Panc1 (cell line): ENCODE data around the gene GAN.

Experiments used
- TCF7L2 ChIP-seq: IDR thresholded peaks from 2 replicates; pipeline ENCODE4 v1.6.1; 2011; ENCODE audit warnings: mild to moderate bottlenecking, low read depth, low read length, inconsistent platforms
- TF ChIP-seq, protein P1 (sequence below): fragments of 450-650 bp; IDR thresholded peaks from 2 replicates; pipeline ENCODE4 v1.5.1; 2017; ENCODE audit warnings: mild to moderate bottlenecking

DNA sequence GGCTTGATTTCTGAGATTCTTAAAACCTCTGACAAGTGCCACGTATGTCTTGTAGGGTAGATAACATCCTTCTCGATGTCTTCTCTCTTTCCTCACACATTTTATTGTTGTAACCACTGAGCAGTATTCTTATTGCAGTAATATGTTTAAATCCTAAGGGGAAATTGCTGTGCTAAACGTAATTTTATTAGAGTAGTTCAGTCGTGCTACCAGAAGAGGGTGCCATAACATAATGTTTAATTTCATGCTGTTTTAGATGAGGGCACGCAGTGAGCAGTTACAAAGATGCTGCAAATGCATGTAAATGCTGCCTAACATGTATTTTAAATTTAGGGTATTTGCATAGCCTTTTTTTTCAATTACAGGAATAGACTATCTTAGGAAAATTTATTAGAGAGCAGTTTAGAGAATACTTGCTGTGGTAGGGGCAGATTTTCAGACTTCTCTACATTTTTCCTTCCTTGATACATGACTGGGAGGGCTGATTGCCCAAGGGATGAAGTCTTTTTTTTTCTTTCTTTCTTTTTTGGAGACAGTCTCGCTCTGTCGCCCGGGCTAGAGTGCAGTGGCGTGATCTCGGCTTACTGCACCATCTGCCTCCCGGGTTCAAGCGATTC is 51.7 kb downstream of the GAN start:
- no peak for TF ChIP-seq TCF7L2
- TF ChIP-seq, protein P1, sequence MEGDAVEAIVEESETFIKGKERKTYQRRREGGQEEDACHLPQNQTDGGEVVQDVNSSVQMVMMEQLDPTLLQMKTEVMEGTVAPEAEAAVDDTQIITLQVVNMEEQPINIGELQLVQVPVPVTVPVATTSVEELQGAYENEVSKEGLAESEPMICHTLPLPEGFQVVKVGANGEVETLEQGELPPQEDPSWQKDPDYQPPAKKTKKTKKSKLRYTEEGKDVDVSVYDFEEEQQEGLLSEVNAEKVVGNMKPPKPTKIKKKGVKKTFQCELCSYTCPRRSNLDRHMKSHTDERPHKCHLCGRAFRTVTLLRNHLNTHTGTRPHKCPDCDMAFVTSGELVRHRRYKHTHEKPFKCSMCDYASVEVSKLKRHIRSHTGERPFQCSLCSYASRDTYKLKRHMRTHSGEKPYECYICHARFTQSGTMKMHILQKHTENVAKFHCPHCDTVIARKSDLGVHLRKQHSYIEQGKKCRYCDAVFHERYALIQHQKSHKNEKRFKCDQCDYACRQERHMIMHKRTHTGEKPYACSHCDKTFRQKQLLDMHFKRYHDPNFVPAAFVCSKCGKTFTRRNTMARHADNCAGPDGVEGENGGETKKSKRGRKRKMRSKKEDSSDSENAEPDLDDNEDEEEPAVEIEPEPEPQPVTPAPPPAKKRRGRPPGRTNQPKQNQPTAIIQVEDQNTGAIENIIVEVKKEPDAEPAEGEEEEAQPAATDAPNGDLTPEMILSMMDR: peak; percentile 64
